ENCODE results near the gene CD47.

DNA sequence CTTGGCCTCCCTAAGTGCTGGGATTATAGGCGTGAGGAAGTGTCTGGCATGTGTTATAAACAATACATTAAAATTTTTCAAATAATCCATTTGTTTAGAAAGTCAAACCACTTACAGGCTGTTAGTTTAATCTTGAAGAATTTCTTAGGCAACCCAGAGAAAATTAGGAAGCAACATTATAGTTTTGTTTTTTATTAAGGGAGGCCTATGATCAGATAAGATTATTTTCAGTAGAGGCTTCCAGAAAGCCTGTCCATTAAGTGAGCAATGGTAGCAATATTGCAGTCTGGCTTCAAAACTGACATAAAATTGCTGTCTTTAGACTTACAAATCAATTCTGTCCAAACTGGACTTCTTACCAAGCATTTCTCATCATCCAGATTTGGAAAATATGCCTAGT lies 49.6 kb downstream of the CD47 start:
- TF ChIP-seq, protein P1, sequence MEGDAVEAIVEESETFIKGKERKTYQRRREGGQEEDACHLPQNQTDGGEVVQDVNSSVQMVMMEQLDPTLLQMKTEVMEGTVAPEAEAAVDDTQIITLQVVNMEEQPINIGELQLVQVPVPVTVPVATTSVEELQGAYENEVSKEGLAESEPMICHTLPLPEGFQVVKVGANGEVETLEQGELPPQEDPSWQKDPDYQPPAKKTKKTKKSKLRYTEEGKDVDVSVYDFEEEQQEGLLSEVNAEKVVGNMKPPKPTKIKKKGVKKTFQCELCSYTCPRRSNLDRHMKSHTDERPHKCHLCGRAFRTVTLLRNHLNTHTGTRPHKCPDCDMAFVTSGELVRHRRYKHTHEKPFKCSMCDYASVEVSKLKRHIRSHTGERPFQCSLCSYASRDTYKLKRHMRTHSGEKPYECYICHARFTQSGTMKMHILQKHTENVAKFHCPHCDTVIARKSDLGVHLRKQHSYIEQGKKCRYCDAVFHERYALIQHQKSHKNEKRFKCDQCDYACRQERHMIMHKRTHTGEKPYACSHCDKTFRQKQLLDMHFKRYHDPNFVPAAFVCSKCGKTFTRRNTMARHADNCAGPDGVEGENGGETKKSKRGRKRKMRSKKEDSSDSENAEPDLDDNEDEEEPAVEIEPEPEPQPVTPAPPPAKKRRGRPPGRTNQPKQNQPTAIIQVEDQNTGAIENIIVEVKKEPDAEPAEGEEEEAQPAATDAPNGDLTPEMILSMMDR (IDR thresholded peaks at IDR 0.05; ENCODE audit: insufficient read depth, low read length) = no peak
- TF ChIP-seq GABPA (IDR thresholded peaks at IDR 0.05; ENCODE audit: low read depth) (no peak), POLR2AphosphoS5 (IDR thresholded peaks at IDR 0.05; ENCODE audit: low read depth) (no peak), SPI1 (IDR thresholded peaks at IDR 0.05; ENCODE audit: borderline replicate concordance, low read depth) (no peak)
- TF ChIP-seq, protein P2, sequence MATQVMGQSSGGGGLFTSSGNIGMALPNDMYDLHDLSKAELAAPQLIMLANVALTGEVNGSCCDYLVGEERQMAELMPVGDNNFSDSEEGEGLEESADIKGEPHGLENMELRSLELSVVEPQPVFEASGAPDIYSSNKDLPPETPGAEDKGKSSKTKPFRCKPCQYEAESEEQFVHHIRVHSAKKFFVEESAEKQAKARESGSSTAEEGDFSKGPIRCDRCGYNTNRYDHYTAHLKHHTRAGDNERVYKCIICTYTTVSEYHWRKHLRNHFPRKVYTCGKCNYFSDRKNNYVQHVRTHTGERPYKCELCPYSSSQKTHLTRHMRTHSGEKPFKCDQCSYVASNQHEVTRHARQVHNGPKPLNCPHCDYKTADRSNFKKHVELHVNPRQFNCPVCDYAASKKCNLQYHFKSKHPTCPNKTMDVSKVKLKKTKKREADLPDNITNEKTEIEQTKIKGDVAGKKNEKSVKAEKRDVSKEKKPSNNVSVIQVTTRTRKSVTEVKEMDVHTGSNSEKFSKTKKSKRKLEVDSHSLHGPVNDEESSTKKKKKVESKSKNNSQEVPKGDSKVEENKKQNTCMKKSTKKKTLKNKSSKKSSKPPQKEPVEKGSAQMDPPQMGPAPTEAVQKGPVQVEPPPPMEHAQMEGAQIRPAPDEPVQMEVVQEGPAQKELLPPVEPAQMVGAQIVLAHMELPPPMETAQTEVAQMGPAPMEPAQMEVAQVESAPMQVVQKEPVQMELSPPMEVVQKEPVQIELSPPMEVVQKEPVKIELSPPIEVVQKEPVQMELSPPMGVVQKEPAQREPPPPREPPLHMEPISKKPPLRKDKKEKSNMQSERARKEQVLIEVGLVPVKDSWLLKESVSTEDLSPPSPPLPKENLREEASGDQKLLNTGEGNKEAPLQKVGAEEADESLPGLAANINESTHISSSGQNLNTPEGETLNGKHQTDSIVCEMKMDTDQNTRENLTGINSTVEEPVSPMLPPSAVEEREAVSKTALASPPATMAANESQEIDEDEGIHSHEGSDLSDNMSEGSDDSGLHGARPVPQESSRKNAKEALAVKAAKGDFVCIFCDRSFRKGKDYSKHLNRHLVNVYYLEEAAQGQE (IDR thresholded peaks at IDR 0.05; ENCODE audit: insufficient replicate concordance, low read depth) = no peak

All from HL-60 (cell line).